HG03565 (cell line): Measurements from ENCODE around the gene KNDC1.

ENCODE experiments used
- ATAC-seq: cut with Tn5 transposase; IDR thresholded peaks from one replicate; pipeline ENCODE4 v1.9.1; 2021; ENCODE audit warnings: mild to moderate bottlenecking, moderate library complexity; ENCODE audit not compliant: unreplicated experiment

The KNDC1 gene

GRCh38 chr10:133204226-133205015 lies 44.4 kb downstream of the KNDC1 start:
- ATAC-seq: no peak

DNA sequence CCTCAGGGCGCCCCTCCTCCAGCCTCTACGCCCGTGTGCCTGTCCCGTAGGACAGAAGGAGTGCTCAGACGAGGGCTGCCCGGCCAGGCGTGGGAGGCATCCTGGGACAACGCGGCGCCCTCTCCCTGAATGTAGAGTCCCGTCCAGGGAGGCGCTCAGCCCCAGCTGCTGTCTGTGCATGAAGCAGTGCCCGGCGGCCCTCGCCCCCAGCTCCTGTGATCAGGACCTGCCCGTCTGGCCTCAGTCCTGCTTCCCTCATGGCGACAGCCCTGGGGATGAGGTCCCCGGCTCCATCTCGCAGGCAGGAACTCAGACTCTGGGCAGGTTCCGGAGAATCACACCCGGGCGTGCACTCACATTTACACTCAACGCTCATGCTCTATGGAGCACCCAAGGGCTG lies 45.1 kb downstream of the KNDC1 start:
- ATAC-seq: no peak

DNA sequence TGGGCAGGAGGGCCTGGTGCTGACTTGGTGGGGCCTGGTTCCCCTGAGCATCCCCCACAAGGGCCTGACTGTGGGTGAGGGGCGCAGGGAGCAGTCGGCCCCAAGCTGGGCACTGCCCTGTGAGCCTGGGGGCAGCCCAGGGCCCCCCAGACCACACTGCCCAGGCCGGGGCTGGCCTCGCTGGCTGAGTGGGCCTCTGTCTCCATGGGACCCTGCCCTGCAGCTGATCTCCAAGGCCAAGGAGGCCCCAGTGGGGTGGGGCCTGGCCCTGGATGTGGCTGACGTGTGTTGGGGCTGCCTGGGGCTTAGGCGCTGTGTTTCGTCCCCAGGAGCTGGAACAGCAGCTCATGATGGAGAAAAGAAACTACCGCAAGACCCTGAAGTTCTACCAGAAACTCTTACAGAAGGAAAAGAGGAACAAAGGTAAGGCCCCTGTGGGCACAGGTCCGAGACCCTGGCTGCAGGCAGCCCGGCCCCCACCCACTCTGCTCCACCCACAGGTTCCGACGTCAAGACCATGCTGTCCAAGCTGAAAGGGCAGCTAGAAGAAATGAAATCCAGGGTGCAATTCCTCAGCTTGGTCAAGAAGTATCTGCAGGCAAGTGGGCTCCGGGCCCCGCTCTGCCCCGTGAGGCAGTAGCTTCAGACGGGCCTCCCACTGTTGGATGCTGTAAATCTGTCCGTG lies 46.5 kb downstream of the KNDC1 start:
- no peak for ATAC-seq

- ATAC-seq: no peak
These were observed 47.1 kb downstream of the KNDC1 start for GRCh38 chr10:133207041-133207600.

DNA sequence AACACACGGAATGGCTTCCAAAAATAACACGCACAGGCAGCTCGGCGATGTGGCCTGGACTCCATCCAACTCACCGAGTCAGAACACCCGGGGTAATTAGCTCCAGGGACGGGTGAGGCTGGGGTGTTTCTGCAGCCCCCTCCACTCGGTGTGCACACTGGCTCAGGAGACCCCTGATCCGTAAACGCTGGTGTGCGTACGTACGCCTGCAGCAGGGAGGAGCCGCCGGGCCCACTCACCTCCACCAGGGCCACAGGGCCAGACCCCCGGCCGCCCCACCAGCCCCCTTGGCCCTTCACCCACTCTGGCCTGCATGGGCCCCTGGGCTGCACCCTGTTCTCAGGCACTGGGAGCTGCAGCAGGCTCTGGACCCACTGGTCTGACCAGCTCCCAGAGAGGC lies 47.6 kb downstream of the KNDC1 start:
- ATAC-seq: no peak

- ATAC-seq: no peak
These were observed 48.4 kb downstream of the KNDC1 start for GRCh38 chr10:133208466-133208865.

DNA sequence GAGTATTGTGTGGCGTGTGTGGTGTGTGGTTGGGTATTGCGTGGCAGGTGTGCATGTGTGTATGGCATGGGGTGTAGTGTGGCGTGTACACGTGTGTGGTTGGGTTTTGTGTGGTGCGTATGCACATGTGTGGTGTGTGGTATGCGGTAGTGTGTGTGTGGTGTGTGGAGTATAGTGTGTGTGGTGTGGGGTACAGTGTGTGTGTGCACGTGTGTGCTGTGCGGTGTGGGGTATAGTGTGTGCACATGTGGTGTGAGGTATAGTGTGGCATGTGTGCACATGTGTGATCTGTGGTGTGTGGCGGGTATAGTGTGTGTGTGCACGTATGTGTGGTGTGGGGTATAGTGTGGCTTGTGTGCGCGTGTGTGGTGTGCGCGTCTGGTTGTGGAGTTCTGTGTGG lies 49.1 kb downstream of the KNDC1 start:
- ATAC-seq: no peak

- no peak for ATAC-seq
These were observed 49.6 kb downstream of the KNDC1 start for GRCh38 chr10:133209641-133210040.

DNA sequence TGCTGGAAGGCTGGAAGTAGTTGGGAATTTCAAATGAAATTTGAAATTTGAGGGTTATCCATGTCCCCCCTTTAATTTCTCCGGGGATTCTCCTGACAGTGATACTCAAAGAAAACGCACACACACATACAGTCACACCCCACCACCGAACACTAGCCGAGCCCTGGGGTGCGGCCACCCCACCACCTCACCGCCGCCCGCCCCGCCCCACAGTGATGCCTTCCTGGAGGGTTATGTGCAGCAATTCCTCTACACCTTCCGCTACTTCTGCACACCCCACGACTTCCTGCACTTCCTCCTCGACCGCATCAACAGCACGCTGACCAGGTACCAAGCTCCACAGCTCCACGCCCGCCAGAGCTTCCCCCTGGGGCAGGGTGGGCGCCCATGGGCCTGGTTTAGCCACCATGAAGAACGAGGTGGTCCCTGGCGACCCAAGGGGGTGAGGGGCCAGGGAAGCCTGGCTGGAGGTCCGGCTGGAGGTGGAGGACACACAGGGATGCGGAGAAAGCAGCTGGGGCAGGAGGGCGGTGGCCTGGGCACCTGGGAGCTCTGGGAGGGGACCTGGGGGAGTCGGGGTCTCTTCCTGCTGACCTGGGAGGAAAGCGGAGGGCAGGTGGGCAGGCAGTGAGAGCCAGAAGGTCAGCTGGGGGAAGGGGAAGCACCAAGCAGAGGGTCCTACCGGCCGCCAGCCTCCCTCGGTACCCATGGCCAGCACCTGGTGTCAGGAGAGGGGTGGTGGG lies 50.5 kb downstream of the KNDC1 start:
- no peak for ATAC-seq

- ATAC-seq: no peak
These were observed 51.3 kb downstream of the KNDC1 start for GRCh38 chr10:133211141-133211830.

DNA sequence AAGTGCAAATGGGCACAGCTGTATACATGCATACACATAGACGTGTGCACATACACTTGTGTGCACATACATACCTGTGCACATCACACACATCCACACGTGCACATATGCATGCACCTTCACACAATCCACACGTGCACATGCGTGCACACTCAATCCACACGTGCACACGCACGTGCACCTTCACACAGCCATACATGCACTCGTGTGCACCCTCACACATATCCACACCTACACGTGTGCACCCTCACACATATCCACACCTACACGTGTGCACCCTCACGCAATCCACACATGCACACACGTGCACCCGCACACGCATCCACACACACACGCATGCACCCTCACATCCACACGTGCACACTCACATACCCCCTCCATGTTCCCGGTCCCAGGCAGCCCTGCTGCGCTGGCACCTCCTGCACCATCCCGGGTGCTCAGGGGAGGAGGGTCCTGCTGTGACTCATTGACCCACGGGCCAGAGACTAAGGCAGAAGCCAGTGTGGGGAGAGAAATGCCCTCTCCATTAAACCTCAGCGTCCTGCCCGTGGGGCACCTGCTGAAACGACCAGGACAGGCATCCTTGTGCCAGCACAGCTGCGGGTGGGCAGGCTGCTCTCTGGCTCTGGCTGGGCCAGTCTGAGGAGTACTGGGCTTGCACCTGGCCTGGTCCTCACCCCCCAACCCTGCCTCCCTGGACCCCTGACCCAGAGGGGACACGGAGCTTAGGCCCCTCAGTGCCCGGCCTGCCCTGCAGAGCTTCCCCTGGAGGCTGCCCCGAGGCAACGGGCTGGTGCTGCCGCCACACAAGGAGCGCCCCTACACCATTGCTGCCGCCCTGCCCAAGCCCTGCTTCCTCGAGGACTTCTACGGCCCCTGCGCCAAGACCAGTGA lies 52.2 kb downstream of the KNDC1 start:
- no peak for ATAC-seq

DNA sequence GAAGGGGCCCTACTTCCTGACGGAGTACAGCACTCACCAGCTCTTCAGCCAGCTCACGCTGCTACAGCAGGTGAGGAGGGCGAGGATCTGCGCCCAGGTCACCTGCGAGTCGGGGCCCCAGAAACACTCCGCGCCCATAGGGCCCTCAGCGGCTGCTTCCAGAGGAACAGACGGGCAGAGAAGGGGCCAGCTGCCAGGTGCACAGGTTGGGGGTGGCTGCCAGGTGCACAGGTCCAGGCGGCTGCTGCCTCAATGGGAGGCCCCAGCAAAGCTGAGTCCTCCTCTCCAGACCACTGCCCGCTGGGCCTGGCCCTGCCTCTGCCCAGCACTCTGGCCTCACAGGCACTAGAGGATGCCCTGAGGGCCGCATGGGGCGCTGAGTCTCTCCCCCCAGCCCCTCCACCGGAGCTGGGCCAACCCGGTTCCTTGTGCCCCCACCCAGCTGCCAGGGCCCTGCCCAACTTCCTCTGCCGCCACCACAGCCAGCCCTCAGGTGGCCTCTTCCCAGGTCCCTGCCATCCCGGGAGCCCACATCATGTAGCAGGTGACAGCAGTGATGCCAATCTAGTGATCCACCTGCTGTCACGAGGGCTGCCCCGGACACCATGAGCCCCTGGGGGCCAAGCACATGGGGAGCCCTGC lies 53.0 kb downstream of the KNDC1 start:
- ATAC-seq: no peak

DNA sequence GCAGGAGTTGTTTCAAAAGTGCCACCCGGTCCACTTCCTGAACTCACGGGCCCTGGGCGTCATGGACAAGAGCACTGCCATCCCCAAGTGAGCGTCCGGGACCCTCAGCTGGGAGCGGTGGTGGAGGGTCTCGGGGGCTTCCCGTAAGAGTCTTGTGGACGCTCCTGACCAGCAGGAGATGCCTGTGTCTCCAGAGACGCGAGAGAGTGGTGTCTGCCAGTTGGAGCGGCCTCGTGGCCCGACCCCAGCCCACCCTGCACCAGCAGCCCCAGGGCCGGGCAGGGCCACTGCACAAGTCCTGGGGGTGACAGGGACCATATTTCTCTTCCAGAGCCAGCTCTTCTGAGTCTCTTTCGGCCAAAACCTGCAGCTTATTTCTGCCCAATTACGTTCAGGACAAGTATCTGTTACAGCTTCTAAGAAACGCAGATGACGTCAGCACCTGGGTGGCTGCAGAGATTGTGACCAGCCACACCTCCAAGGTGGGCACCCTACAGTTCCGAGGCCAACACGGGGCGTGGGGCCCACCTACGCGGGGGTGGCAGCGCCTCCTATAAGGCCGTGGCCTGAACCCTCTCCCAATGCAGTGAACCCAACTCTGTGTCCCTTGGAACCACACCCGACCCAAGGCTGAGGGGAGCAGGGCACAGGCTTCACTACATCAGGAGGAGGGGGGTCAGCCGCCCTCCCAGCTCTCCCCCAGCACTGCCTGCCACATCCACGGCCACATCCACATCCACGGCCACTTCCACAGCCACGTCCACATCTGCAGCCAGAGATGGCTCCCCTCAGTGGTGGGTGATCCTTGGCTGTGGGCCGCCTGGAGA lies 53.8 kb downstream of the KNDC1 start:
- ATAC-seq: no peak

GRCh38 chr10:133214468-133215410 lies 54.7 kb downstream of the KNDC1 start:
- no peak for ATAC-seq

DNA sequence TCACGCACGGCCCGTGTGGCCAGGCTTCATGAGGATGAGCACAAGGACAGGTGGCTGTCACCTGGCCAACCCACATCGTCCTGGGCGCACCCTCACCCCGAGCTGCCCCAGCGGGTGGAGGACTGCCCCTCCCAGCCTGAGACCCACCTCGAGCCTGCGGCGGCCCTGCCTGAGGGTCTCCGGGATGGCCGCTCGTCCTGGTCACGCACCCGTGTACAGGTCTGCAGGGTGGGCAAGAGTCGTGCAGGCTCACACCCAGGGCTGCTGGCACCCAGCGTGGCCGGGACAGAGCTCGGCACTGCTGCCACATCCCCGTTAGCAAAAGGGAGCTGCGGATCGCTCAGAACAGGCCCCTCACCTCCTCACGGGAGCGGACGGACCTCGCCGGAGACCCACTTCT lies 55.6 kb downstream of the KNDC1 start:
- ATAC-seq: no peak

DNA sequence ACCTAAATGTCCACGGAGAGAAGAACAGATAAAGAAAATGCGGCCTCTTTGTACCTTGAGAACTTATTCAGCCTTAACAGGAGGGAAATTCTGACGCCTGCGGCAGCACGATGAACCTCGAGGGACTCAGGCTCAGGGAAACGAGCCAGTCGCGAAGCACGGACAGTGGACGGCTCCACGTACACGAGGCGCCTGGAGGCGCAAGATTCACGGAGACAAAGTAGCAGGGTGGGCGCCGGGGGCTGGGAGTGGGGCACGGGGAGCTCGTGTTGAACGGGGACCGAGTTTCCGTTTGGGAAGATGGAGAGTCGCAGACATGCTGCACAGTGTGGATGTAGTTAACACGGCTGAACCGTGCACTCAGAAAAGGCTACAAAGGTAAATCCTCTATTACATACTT lies 56.8 kb downstream of the KNDC1 start:
- ATAC-seq: no peak

DNA sequence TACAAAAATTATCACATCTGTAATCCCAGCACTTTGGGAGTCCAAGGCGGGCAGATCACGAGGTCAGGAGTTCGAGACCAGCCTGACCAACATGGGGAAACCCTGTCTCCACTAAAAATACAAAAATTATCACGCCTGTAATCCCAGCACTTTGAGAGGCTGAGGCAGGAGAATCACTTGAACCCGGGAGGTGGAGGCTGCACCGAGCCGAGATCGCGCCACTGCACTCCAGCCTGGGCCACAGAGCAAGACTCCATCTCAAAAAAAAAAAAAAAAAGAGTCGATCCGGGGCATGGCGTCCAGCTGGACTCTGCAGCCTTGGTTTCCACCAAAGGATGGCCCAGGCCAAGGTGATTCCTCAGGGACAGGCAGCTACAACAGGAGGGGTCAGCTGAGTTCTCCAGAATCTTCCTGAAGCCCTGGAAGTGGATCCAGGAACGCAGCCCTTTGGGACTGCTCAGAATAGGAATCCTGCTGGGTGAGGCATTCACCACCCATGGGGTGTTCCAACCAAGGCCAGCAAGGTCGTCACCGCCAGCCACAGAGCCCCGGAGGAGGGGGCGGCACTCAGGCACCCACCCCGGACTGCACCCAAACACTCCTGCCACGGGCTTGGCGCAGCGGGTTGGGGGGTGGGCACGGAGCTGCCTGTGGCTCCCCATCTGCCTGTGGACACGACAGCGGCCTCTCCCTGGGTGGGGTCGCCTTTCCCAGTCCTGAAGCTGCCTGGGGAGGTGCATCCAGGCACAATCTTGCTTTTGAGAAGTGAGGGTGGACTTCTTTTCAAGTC lies 58.0 kb downstream of the KNDC1 start:
- no peak for ATAC-seq
